ENCODE results near the gene TMEM121.

TMEM121 gene

DNA sequence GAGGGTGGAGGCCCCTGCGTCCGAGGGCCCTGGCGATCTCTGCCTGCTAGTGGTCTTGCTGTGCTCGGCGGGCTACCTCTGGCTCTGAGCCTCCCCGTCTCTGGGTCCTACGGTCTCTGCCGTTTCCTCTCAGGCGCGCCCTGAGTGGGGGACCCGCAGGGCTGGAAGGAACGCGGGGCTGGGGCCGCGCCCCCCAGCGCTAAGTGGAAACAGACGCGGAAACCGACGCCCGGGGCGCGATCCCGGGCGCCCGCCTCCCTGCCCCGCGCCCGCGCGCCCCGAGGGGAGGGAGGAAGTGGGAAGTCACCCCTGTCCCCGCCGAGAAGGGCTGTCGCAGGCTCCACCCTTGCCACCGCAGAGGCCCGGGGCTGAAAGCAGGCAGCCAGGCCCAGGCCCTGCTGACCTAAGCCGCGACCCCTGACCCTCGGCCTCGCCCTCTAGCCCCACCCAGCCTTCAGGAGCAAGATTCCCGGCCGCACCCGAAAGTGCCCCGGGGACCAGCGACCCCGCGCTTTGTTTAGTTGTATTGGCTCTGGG, 38.9 kb upstream of the TMEM121 start:
- DNase-seq: peak; percentile 44

DNA sequence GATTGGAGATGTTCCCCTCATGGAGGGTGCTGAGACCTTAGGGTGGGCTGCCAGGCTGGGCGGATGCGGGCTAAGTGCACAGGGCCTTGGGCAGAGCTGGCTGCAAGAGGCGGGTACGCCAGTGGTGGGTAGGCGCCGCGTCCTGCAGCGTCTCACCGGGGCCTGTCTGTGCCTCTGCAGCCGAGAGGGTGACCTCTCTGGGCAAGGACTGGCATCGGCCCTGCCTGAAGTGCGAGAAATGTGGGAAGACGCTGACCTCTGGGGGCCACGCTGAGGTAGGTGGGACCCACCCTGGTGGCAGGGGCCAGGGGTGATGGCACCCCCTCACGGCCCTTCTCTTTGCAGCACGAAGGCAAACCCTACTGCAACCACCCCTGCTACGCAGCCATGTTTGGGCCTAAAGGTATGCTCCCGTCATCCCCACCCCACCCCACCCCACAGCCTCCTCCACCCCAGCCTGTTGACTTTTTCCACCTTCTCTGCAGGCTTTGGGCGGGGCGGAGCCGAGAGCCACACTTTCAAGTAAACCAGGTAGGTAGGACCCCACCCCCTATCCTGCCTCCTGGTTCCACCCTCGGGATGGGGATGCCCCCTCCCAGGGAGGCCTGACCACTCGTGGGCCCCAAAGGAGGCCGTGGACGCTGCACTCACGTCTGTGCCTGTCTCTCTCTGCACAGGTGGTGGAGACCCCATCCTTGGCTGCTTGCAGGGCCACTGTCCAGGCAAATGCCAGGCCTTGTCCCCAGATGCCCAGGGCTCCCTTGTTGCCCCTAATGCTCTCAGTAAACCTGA, 38.2 kb upstream of the TMEM121 start:
- DNase-seq: no peak

DNA sequence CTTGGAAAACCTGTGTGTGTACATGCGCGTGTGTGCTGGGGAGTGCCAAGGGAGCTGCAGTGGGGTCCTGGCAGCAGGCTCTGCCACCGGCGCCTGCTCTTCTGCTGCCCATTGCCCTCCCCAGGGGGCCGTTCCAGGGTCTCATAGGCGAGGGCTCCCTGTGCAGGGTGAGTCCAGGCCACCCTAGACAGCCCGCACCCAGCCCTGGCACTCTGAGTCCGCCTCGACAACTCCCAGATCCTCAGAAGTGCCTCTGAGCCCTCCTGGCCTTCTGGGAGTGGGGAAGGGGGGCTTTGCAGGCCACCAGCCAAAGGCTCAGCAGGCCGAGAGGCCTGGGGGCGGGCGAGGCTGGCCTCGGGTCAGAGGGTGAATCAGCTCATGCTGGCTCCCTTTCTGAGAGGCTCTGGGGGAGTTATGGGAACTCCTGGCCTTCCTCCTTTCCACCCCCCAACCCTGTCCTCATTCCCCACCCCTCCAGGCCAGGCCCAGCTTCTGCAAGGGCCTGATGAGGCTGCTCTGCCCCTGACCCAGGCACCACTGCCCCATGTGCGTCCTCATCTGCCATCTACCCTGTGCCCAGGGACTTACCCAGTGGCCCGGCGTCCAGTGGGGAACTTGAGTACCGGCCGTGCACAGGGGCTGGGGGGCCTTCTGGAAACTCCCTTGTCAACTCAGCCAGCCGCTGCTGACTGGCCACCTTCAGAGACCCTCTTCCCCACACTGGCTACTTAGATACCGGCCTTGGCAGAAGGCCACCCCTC, 37.4 kb upstream of the TMEM121 start:
- DNase-seq: no peak

DNA sequence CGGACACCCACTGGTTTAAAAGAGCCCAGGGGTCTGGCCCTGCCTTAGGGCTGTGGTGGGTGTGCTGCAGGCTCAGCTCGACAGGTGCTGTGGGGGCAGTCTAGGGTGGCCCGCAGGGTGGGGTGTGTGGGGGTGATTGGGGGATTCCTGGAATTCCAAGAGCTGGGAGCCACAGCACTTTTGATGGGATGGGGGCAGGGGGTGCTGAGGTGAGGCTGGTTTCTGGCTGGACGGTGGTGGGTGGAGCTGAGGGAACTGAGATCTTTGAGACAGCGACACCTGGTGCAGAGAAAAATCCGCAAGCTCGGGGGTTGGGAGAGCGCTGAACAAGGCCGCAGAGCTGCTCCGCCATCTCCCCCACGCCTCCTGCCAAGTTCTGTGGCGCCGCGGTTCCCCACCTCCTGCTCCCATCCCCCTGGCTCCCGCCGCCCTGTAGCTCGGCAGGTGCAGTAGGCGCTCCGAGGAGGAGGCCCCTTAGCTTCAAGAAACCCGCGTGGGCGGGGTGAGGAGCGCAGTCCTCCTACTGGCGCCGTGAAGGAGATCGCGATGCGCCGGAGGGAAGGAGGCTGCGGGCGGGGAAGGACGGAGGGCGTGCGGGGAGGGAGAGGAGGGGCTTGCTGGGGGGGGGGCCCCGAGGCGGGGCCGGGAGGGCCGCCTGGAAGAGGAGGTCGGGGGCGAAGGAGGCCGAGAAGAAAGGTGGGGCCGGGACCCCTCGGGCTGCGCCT, 36.7 kb upstream of the TMEM121 start:
- peak; percentile 85 for DNase-seq

DNA sequence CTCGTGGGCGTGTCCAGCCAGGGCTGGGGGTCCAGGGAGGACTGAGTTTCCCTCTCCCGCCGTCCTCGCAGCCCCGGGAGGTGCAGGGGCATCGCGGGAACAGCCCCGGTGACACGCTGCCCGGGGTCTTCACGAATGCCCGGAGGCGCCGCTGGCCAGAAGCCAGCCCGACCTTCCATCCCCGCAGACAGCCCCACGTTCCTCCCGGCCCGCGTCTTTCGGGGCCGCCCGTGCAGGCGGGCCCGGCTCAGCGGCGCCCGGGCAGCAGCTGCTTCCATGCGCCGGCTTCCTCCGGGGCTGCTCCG, 36.2 kb upstream of the TMEM121 start:
- DNase-seq: no peak

DNA sequence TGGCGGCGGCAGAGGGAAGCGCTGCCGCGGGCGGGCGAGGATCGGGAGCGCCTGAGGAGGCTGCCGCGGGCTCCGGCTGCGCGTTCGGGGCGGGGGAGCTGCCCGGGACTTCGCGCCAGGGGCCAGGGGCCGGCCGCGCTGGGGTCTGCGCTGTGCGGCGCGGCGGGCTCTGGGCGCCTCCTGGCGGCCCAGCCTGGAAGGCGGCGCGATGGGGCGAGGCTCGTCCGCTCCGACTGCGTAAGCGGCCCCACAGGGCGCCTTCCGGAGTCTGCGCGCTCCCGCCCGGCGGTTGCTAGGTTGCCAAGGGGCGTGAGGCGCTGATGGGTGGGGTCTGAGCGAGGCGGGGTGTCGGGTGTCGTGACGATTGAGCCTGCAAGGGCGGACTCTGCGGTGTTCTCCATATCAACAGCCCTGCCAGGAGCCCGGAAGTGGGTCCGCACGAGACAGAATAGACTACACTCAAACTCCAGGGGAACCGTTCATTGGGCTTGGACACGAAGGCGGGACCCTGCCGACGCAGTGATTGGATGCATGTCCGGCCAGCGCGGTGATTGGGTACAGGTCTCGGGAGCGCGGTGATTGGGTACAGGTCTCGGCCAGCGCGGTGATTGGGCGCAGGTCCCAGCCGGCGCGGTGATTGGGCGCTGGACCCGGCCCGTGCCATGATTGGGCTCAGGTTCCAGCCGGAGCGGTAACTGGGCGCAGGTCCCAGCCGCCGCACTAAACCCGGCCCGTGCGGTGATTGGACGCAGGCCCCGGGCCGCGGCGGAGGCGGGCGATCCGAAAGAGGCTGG, 35.6 kb upstream of the TMEM121 start, which contains the start of gene TEDC1:
Gene TEDC1, plus strand, starts transcription at position 675 of the 794 bp plus-strand sequence. CDS start 130 bp downstream, outside the sequence.
- DNase-seq: peak; percentile 100

DNA sequence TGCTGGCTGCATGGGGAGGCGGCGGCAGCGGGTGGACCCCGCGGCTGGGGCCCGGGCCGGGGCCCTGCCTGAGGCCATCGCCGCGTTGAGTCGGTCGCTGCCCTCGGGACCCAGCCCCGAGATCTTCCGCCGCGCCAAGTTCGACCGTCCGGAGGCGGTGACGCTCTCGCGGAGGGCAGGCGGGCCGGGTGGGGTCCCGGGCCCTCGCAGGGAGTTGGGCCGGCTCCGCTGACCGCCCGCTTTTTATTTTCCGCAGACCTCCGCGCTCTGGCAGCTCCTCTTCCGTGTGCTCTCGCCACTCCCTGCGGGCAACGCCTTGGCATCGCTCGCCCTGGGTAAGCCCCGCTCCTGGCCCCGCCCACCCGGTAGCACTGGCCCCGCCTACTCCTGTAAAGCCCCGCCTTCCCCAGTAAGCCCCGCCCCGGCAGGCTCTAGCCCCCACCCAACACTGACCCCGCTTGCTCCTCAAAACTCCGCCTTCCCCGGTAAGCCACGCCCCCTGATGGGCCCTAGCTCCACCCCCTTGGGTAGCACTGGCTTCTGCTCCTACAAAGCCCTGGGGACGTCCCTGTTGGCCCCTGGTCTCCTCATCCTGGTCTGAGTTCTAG, 34.9 kb upstream of the TMEM121 start:
- peak; percentile 95 for DNase-seq

DNA sequence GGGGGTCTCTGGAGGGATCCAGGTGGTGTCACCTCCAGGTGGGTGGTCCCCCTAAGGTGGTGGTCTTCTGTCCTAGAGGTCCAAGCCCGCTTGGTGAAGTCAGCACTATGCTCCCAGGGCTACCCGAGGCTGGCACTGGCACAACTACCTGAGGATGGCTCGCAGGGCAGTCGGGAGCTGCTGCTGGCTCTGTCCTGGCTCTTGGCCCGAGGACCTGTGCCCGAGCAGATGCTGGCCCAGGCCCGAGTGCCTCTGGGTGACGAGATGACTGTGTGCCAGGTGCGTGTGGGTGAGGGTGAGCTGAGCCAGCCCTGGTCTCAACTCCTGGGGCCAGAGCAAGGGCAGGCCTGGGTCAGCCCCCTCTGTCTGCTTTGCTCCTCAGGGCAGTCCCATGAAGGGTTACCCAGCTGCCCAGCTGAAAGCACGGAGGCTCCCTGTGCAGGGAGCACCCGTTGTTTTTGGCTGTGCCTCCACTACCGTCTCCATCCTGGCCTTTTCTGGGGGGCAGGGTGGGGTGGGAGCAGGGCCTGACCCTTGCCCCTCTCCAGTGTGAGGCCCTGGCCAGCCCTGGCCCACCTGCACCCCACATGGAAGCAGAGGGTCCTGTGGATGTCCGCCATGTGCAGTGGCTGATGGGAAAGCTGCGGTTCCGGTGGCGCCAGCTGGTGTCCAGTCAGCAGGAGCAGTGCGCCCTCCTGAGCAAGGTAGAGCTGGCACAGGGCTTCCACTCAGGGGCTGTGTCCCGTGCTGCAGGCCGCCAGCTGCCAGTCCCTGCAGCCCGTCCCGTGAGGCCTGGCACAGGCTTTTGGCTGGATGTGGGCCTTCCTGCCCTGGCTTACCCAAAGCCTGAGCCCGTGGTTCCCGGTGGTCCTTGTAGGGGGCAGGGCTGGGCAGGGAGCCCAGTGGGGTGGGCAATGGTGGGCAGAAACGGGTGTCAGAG, 34.1 kb upstream of the TMEM121 start:
- no peak for DNase-seq

DNA sequence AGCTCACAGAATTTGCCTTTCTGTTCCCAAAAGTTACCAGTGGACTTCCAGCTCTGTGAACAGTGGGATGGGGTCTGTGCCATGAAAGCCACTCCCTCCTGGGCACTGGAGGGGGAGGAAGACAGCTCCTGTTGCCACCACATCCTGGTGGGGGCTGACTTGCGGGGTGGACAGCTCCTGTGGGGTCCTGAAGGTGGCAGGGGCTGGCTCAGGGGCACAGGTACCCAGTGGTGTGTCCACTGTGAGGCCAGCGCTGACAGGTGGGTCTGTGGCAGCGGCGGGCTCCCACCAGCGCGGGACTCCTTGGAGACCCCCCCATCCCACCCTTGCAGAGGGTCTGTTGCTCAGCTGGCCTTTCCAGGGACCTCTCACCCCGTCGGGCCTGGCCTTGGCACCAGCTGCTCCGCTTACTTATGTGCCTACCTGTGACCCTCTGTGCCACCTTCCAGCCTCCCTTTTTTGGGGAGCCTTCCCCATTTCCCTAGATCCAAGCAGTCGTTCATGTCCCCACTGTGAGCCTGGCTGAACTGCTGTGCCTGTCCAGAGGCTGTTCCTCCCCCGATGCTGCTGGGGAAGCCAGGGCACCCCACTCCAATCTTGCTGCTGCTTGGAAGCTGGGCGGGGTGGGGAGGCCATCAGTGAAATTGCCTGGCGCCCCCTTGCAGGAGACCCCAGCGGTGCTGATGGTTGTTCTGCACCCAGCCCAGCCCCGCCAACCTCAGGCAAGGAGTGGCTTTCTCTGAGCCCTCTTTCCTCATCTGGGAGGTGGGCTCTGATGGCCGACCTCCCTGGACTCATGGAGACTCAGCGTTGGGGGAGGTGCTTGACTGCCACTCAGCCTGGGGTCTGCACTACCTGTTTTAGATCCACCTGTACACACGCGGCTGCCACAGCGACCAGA, 33.2 kb upstream of the TMEM121 start:
- no peak for DNase-seq

DNA sequence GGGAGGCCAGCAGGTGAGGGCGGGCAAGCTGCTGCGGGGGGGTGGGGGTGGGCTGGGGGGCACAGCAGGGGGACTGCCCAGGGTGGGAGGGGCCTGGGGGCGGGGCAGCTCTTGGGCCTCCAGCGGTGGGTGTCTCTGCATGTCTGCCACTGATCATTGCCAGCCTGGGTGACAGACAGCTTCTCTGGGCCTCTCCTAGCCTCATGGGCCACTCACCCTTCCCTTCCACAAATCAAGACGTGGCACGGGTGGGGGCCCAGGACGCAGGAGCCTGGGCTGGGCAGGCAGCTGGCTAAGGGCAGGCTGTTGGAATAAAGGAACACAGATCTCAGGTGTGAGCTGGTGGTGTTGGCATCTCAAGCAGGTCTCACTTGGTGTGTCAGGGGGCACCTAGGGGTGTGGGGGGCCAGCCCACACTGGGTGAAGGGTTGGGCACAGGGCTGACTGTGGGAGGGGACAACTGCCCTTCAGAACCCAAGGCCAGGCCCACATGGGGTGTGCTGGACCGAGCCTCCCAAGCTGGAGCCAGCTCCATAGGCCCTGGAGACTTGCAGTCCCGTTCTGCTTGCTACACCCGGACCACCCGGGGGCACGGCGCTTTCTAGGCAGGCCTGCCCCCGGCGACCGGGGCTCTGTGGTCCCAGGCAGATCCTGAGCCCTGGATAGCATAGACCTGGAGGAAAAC, 32.3 kb upstream of the TMEM121 start:
- no peak for DNase-seq

DNA sequence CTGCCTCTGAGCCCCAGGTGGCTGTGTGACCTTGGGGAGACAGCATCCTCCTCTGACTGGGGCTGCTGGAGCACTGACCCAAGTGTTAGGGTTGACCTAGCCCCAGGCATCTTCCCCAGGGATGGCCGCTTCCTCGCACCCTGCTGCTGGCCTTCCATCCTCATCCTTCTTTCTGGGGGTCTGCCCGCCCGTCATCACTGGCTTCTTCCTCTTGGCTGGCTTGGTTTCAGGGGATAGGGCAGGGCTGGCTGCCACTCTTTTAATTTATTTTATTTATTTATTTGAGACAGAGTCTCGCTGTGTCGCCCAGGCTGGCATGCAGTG, 31.8 kb upstream of the TMEM121 start:
- no peak for DNase-seq

DNA sequence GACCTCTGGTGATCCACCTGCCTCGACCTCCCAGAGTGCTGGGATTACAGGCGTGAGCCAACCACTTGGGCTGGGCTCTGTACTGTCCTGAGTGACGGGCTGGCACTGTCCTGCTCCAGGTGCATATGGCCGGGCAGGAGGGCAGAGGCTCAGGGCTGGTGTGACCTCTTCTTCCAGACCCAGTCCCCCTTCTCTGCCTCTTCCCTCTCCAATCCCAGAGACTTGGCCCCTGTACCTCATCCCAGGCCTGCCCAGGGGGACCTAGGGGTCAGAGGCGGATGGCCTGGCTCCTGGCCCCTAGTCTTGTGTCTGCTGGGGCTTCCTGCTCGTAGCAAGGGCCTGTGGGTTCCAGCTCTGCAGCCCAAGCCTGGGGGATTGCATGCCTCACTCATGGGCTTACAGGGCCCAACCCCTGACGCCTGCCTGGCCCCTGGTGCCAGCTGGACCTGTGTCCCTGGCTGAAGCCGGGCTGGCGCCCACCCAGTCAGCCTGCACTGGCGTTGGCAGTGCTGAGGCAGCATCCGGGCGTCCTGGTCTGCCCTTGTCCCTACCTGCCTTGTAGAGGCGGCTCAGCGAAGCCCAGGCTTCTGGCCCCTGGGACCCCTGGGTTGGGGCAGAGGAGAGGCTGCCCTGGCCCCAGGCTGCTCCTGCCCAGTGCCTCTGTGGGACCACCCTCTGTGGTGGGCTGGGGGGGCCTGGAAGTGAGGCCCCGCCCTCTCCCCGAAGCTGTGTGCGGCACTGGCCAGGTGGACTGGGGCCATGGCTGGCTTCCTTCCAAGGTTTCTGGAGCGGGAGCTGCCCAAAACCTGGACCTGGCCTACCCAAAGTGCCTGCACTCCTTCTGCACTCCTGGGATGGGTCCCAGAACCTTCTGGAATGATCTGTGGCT, 31.0 kb upstream of the TMEM121 start:
- DNase-seq: no peak

DNA sequence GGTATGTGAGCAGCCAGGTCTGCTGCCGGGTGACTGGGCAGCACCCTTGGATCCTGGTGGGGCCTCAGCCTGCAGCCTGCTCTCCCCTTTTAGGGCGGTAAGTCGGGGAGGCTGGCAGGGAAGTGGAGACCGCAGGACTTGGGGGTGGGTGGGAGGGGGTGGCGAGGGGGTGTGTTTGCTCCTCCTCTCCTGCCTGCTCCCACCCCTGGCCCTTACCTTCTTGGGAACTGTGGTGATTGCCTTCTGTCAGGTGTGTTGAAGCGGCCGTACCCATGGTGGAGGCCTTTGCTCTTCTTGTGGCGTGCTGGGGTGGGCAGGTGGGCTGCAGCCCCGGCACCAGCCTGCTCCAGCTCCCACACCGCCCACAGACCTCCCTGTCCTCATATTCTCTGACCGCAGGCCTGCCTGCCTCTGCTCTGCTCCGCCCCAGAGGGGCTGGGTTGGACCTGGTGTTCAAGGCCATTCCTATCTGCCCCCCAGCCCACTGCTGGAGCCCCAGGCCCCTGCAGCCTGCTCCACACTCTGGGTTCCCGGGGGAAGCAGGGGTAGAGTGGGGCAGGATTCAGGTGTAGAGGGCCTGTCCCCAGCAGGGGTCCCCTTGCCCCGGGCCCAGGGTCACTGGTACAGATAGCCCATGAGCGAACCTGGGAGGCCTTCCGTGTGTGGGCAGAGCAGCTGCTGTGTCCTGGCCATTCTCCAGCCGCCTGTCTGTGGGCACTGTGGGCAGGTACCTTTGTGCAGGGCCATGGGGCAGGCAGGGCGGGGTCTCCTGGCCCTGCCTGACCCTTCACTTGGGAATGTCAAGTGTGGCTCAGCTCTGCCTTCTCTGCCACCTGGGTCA, 30.2 kb upstream of the TMEM121 start:
- DNase-seq: no peak

DNA sequence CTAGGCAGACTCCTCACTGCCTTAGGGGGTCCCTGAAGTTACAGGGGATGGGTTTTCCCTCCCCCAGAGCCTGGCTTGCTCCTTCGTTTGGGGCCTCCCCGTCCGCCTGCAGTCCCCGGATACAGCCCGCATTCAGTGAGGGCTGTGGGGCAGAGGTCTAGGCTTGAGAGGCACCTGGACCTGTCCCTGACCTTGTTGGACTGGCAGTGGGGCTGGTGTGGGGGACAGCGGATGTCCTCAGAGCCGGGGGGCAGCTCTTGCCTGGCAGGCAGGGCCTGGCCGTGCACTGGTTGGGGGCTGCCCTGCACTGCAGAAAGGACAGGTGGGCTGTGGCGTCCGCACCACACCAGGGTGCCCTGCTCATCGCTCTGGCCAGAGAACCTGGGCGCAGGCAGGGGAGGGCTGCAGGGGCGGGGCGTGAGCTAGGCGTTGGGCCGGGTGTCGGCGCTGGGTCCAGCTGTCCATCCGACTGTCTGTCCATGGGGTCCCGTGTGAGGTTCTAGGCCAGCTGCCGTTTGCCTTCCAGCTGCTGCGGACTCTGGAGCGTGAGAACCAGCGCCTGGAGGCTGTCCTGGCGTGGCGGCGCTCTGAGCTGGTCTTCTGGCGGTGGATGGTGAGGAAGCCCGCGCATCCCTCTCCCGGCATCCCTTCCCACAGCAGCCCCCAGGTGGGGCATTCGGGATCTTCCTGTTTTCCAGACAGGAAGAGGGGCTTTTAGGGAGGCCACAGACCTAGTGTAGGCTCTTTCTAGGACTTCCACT, 29.4 kb upstream of the TMEM121 start:
- DNase-seq: no peak

DNA sequence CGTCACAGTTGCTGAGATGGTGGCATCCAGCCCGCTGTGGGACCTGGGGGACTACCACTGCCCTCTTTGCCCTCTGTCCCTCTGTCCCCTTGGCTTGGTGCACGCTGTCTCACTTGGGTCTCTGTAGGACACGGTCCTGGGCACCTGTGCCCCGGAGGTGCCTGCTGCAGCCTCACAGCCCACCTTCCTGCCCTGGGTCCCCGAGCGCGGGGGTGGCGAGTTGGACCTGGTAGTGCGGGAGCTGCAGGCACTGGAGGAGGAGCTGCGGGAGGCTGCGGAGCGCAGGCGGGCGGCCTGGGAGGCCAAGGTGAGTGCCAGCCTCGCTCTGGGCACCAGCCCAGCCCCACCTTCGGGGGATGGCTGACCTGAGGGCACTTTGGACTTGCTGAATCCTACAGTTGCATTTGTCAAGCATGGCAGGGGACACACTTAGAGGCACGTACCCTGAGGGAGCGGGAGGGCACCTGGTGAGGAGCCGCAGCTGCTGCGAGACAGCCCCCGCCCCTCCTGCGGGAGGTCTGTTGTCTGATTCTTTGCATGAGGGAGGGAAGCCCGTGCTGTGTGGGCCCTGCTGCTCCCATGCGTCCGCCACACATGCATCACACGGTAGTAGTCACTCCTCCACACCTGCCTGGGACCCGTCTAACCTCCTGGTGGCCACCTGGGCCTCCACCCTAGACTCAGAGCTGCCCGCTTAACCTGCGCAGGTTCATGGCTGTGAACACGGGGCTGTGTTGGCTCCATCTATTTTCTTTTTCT, 28.5 kb upstream of the TMEM121 start:
- DNase-seq: no peak
